GM21825 (cell line): ENCODE results near the gene ZNF2.
A peak's percentile ranks its signal among the peaks of the same experiment; 100 is the strongest.

ENCODE experiments used
- ATAC-seq: cut with Tn5 transposase; IDR thresholded peaks from one replicate; pipeline ENCODE4 v1.9.1; 2021; ENCODE audit warnings: mild to moderate bottlenecking, moderate library complexity; ENCODE audit not compliant: unreplicated experiment

ZNF2 gene

DNA sequence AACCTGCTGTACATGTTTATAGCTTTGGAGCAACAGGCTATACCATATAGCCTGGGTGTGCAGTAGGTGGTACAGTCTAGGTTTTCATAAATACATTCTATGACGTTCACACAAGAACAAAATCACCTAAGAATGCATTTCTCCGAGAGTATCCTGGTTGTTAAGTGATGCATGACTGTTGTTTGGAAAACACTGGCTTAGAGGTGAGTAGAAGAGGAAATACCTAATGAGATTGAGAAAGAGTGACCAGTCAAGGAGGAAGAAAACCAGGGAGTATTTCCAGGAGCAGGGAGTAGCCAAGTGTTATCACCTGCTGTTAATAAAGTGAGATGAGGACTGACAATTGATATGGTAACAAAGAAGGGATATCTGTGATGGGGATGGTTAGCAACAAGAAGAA lies 38.8 kb downstream of the ZNF2 start:
- no peak for ATAC-seq

- ATAC-seq: no peak
Observed at GRCh38 chr2:95206096-95206495, 40.5 kb downstream of the ZNF2 start.

DNA sequence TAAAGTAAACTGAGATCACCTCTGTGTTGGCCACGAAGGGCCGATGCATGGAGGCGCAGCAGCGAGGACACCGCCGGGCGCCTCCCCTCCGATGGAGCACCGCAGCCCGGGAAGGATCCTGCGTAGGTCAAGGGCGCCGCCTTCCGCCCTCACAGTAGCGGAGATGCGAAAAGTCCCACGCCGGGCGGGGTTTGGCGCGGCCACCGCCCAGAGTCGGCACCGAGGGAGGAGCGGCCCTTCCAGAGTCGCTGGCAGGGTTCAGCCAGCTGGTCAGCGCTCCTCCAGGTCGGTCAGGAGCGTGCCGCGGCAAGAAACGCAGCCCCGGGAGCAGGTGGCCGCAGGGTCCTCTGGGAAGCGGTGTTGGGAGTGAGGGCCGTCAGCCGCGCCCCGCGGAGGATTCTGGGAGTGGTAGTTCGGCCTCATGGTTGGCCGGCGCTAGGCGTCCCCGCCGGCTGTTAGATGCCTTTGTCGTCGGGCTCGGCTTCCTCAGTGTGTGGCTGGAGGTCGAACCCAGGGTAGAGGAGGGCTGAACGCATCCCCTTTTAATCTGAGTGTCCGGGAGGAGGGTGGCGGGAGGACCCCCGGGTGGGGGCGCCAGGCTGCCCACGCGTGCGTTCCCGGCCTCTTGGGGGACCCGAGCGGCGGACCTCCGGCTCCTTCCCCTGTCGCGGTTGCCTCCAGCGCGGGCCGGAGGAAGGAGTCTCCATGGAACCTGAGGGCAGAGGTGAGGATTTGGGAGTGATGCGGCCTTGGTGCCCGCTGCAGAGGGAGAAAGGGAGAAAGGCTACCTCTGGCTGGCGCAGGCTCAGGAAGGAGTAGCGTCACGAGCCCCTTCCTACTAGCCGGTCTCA lies 41.7 kb downstream of the ZNF2 start, which contains the start of gene ZNF892:
Gene ZNF892, plus strand, starts transcription at position 411 of the 851 bp plus-strand sequence. Its CDS starts 295 bp downstream, at position 706.
- peak; percentile 96 for ATAC-seq

DNA sequence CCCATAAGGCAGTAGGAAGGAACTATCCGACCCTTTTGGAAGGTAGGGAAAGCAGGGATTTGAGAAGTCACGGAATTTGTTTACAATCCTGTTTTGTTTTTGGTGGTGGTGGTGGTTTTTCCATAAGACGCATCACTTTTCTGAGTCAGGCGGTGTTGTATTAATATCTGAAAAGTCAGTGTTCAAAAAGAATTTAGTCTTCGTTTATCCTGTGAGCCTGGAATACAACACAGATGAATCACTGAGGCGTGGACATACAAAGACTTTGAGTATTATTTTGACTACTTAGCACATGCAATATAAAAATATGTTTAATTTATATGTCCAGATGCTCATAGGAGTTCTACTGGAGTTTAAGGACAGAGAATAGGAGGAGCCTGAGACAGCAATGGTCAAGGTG lies 42.5 kb downstream of the ZNF2 start:
- ATAC-seq: no peak

- no peak for ATAC-seq
Observed at GRCh38 chr2:95215018-95215612, 49.5 kb downstream of the ZNF2 start.

DNA sequence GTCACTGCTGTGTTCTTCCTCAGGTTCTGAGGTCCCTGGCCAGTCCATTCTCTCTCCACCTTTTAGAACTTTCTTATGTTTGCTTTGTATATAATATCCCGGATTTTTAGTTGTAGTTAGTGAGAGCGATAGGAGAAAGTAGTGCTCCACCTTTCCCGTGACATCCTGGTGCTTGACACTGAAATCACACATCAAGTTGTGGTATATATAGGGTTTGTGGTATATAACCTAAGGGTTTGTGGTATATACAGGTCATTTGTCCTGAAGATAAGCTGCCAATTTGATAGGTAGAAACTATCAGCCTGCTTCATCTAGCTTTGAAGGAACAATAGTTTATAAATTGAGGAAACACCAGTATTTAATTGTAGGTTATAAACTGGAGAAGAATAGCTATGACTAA lies 54.8 kb downstream of the ZNF2 start:
- no peak for ATAC-seq

GRCh38 chr2:95225658-95226057 lies 60.0 kb downstream of the ZNF2 start:
- no peak for ATAC-seq

GRCh38 chr2:95231723-95232122 lies 66.1 kb downstream of the ZNF2 start:
- no peak for ATAC-seq

DNA sequence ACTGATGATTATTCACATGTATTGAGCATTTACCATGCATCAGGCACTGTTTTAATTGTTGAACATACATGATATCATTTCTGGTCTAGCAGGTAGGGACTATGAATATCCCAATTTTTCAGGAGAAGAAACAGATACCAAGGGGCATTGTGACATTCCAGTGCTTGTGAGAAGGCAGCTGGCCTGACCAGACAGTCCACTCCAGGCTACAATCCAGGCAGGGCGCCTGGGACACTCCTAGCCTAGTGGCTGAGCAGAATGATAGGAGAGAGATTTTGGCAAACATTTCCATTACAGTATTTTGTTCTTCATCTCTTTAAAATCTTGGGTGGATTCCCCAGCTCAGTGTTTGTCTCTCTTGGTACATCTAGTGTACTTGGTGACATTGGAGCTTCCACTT lies 66.6 kb downstream of the ZNF2 start:
- no peak for ATAC-seq
